ENCODE results near the gene FOXP4.

FOXP4 gene

DNA sequence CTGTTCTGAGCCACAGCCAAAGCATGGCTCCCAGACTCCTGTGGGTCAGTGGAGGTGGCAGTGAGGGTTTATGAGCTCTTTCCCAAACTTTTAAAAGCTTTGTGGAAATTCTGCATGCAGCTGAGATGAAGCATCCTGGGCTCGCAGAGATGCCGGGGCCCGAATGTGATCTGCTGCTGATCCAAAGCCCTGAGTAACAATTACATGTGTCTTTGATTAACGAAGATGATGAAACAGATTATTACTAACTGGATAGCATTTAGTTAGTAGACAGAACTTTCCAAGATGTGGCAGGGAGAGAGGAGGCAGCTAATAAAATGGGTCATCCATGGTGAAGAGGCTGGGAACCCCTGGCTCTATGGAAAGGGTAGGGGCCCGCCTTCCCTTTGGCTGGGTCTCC, 48.1 kb downstream of the FOXP4 start:
- DNase-seq (ENCODE audit: low read depth) = peak; percentile 88
- no peak overlapping the region for H3K4me3 ChIP-seq (ENCODE audit: low read length)
- TF ChIP-seq, protein P1, sequence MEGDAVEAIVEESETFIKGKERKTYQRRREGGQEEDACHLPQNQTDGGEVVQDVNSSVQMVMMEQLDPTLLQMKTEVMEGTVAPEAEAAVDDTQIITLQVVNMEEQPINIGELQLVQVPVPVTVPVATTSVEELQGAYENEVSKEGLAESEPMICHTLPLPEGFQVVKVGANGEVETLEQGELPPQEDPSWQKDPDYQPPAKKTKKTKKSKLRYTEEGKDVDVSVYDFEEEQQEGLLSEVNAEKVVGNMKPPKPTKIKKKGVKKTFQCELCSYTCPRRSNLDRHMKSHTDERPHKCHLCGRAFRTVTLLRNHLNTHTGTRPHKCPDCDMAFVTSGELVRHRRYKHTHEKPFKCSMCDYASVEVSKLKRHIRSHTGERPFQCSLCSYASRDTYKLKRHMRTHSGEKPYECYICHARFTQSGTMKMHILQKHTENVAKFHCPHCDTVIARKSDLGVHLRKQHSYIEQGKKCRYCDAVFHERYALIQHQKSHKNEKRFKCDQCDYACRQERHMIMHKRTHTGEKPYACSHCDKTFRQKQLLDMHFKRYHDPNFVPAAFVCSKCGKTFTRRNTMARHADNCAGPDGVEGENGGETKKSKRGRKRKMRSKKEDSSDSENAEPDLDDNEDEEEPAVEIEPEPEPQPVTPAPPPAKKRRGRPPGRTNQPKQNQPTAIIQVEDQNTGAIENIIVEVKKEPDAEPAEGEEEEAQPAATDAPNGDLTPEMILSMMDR (conservative IDR thresholded peaks at IDR 0.05; ENCODE audit: low read length) = no peak

DNA sequence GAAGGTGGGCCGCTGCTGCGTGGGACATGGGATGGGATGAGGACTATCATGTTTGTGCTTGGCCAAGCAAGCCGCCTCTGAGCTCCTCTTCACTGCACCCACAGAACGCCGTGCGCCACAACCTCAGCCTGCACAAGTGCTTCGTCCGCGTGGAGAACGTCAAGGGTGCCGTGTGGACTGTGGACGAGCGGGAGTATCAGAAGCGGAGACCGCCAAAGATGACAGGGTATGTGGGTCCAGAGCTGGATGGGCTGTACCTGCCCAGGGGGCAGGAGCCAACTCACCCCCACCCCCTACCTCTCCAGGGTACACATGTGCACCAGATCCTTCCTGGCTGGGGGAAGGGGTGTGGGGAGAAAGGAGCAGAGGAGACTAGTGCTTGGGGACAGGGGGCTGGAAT, 48.6 kb downstream of the FOXP4 start:
- TF ChIP-seq, protein P1 (conservative IDR thresholded peaks at IDR 0.05; ENCODE audit: low read length) = no peak

DNA sequence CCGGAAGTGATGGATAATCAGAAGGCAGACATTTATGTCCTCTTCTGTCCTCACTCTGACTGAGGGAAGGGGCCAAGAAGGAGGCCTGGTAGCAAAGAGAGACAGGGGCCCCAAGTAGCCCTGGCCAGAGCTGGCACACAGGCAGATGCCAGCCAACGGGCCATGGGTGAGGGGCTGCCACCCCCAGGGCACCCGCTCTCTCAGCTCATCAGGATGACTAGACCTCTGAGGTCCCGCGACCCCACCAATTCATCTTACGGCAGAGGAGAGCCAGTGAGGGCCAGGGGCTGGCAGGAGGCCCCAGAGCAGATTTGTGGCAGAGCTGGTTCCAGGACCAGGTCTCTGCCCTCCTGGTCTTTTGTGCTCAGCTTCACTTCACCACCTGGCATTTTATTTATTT, 49.0 kb downstream of the FOXP4 start:
- TF ChIP-seq, protein P1 (conservative IDR thresholded peaks at IDR 0.05; ENCODE audit: low read length) = no peak
- H3K4me3 ChIP-seq (ENCODE audit: low read length) = no peak overlapping the region
- DNase-seq (ENCODE audit: low read depth) = no peak

More for the DNA sequence above, 48.6 kb downstream of the FOXP4 start:
- H3K4me3 ChIP-seq (ENCODE audit: low read length) = no peak overlapping the region
- no peak for DNase-seq (ENCODE audit: low read depth)

DNA sequence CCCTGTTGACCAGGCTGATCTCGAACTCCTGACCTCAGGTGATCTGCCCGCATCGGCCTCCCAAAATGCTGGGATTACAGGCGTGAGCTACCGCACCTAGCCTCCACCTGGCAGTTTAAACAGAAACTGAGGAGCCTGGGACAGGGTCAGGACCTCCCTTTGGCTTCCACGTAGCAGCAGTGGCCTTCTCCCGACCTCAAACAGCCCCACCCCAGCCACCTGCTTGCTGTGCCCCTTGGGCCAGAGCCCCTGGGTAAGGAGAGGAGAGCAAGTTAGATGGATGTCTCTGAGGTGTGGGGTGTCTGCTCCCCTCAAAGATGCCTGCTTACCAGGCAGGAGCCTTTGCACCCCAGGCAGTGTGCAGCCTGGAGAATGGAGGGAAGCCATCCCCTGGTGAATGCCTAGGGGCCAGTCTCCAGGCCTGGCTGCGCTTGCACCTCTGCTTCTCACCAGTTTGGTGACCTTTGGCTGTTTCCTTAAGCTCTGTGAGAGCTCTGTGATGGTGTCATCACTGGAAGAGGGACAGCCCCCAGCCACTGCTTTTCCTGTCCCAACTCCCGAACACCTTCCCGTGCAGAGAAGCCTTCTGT, 50.0 kb downstream of the FOXP4 start:
- no peak for DNase-seq (ENCODE audit: low read depth)
- TF ChIP-seq, protein P1 (conservative IDR thresholded peaks at IDR 0.05; ENCODE audit: low read length) = no peak
- H3K4me3 ChIP-seq (ENCODE audit: low read length) = no peak overlapping the region

DNA sequence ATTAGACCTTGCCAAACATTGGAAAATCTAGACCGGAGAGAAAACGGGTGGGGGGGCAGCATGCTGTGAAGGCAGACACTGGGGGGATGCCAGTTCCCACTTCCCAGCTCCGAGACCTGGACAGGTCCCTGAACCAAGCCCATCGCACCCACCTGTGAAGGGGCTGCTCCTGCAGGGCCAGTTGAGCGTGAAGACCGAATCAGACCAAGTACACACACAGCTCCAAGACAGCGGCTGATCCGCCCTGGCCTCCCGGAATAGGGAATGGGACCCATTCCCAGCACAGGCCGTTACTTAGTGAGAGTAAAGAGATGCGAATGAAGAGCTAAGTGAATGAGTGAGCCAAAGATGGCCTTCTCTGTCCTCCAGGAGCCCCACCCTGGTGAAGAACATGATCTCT, 50.6 kb downstream of the FOXP4 start:
- TF ChIP-seq, protein P1 (conservative IDR thresholded peaks at IDR 0.05; ENCODE audit: low read length) = no peak
- DNase-seq (ENCODE audit: low read depth) = no peak
- H3K4me3 ChIP-seq (ENCODE audit: low read length) = no peak overlapping the region

DNA sequence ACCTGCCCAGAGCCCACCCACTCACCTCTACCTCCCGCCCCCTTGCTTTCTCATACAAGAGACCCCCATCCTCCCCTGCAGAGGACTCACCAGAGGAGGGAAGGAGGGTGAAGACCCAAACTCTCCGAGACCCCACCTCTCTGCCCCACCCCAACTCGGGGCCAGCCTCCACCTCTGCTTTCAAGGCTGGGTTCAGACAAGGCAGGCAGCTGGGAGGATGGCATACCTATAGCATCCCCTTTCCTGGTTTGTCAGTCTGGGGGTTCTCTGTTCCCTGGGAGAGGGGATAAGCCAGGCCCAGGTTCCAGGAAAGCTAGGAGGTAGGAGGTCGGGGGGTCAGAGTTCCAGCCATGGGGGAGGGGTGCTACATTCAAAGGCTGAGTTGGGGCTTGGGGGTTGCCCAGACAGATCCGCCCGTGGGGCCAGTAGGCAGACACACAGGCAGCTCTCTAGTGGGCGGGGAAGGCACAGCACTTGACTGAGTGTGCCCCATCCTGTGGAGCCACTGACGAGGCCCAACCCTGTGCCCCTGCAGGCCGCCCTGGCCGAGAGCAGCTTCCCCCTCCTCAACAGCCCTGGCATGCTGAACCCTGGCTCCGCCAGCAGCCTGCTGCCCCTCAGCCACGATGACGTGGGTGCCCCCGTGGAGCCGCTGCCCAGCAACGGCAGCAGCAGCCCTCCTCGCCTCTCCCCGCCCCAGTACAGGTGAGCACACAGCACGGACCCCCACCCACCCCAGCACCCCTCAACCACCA, 51.2 kb downstream of the FOXP4 start:
- DNase-seq (ENCODE audit: low read depth) = no peak
- TF ChIP-seq, protein P1 (conservative IDR thresholded peaks at IDR 0.05; ENCODE audit: low read length) = no peak
- H3K4me3 ChIP-seq (ENCODE audit: low read length) = no peak overlapping the region

DNA sequence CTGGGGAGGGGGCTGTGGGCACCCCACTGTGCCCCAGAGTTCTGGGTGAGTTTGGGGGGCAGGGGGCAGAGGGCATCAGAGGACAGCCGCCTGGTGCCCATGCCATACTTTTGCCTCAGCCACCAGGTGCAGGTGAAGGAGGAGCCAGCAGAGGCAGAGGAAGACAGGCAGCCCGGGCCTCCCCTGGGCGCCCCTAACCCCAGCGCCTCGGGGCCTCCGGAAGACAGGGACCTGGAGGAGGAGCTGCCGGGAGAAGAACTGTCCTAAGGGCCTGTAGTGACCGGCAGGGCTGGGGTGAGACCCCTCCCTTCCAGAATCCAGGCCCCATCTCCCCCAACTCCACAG, 52.5 kb downstream of the FOXP4 start:
- no peak for DNase-seq (ENCODE audit: low read depth)
- TF ChIP-seq, protein P1 (conservative IDR thresholded peaks at IDR 0.05; ENCODE audit: low read length) = no peak
- H3K4me3 ChIP-seq (ENCODE audit: low read length) = no peak overlapping the region

All from AG10803 (cell line).